Mucosa of gallbladder (tissue), 1 donor: ENCODE data around the gene CAPN10. TPM values are rescaled to one million over a fixed set of nuclear protein-coding genes. Genes with fewer than 3 reads are reported as not detected.

Experiments used
- total RNA-seq: library from RNA; stranded (reverse); gene quantifications from one replicate; pipeline ENCODE4 v1.2.1, GENCODE V29; 2021
- donor health status: DM: no; HTN: no; CAD: no.

CAPN10 gene
- total RNA-seq, 1 donor from 2014 or later = 56.1 TPM

Other genes with a start within 250 kb of the CAPN10 start
- gene GPC1, start 151.1 kb upstream of the CAPN10 start, total RNA-seq = 65.7 TPM
- 25.6 TPM for gene ANKMY1, start 28.7 kb upstream of the CAPN10 start, total RNA-seq
- 4.0 TPM for gene DUSP28, start 26.4 kb upstream of the CAPN10 start, total RNA-seq
- 91.8 TPM for gene RNPEPL1, start 18.2 kb upstream of the CAPN10 start, total RNA-seq
- gene GPR35, start 38.7 kb downstream of the CAPN10 start, total RNA-seq = 71.2 TPM
- not detected for gene AQP12B, start 96.2 kb downstream of the CAPN10 start, total RNA-seq
- gene AQP12A, start 105.1 kb downstream of the CAPN10 start, total RNA-seq = not detected
- gene KIF1A, start 233.5 kb downstream of the CAPN10 start, total RNA-seq = 1.6 TPM